Testis (tissue), 5 donors: ENCODE data around the gene ZNF248. TPM values are rescaled to one million over a fixed set of nuclear protein-coding genes. Genes with fewer than 3 reads are reported as not detected.

Experiments used
- DNase-seq: peaks from one replicate; pipeline ENCODE4 v3.0.0-alpha.2; 2019
- H3K27ac ChIP-seq, 2 donors: fragments of 200-600 bp; sonication (generic); one replicate each; pipeline ENCODE4 v1.5.1; 2019
- H3K27me3 ChIP-seq: fragments of 200-600 bp; sonication (generic); one replicate; pipeline ENCODE4 v1.5.1; 2019
- H3K36me3 ChIP-seq: fragments of 200-600 bp; sonication (generic); one replicate; pipeline ENCODE4 v1.5.1; 2017; ENCODE audit warnings: low read depth; ENCODE audit errors: missing control alignments
- H3K4me1 ChIP-seq: fragments of 200-600 bp; sonication (generic); one replicate; pipeline ENCODE4 v1.5.1; 2019
- H3K4me3 ChIP-seq, 2 donors: fragments of 200-600 bp; sonication (generic); one replicate each; pipeline ENCODE4 v1.5.1; 2017 to 2019
- H3K9me3 ChIP-seq: fragments of 200-600 bp; sonication (generic); one replicate; pipeline ENCODE4 v1.5.1; 2017
- CTCF ChIP-seq, 3 experiments: fragments of 450-650 bp in 2 of 3; fragments of 200-600 bp in 1 of 3; sonication (generic) in 1 of 3; IDR thresholded peaks; one replicate each; pipeline ENCODE4 v1.5.1; 2016 to 2019; ENCODE audit warnings: antibody characterized with exemption in 3 of 3, mild to moderate bottlenecking in 2 of 3, moderate library complexity in 1 of 3
- POLR2A ChIP-seq: fragments of 450-650 bp; IDR thresholded peaks from one replicate; pipeline ENCODE4 v1.6.1; 2017; ENCODE audit warnings: antibody characterized with exemption, mild to moderate bottlenecking, moderate library complexity
- WGBS, 2 donors: methylation state at CpG; one replicate each; pipeline ENCODE4 v1.1.5; 2018; 5-methylcytosine and 5-hydroxymethylcytosine counted together
- intact Hi-C: fragments of 100-400 bp; cut with DNase I; formaldehyde crosslinking; loops from one replicate; pipeline ENCODE4 v1.15.1; 2023; ENCODE audit warnings: low total_unique reads
- long read RNA-seq, 2 donors: transcript quantifications; one replicate each; lab custom pipeline, GENCODE V29; 2026
- polyA plus RNA-seq: library from polyadenylated mRNA; stranded (reverse); fragments of 350-450 nt; fragmentation: Illumina TruSeq; extraction: RNeasy Lipid Tissue Mini Kit (QIAGEN cat#74804); gene quantifications from one replicate; pipeline ENCODE4 v1.2.3, GENCODE V29; 2014; ENCODE audit warnings: low read depth, low replicate concordance; ENCODE audit not compliant: insufficient read depth
- total RNA-seq, 2 donors: library from RNA; depleted of rRNA; stranded (reverse); fragments of >200 nt; gene quantifications; one replicate each; pipeline ENCODE4 v1.2.3, GENCODE V29; 2016

ZNF248 gene
- total RNA-seq (10 to 100 TPM; 24.2 to 25.2 TPM), polyA plus RNA-seq (13.5 TPM)
- long read RNA-seq, donor 1, full-length matches to known transcripts: 7 of 7 reads
- long read RNA-seq, donor 1, partial matches to known transcripts: 0 of 7 reads
- long read RNA-seq, donor 1, other reads (novel, unspliced or antisense): 0 of 7 reads
- long read RNA-seq, donor 2, full-length matches to known transcripts: 3 of 3 reads
- long read RNA-seq, donor 2, partial matches to known transcripts: 0 of 3 reads
- long read RNA-seq, donor 2, other reads (novel, unspliced or antisense): 0 of 3 reads

GRCh38 chr10:37857287-37858211 is at the start of gene ZNF248:
Gene ZNF248 (minus strand): TSS chr10:37857610. CDS start chr10:37856310, 1,300 bp downstream.
- 0 to 1% methylated on average over 41 to 60 of the region's 81 CpGs for WGBS, 2 donors
- H3K27me3 ChIP-seq: no peaks in the 10 kb centered on the region
- peak; percentile 96 for DNase-seq
- H3K4me1 ChIP-seq: peaks cover 15% of the 10 kb centered on the region
- intact Hi-C loops: no loop called here
- H3K27ac ChIP-seq: peak within 1 kb of the TSS; percentile 100
- no peaks in the 10 kb centered on the region for H3K9me3 ChIP-seq
- peak within 1 kb of the TSS; percentile 88 to 97 for H3K4me3 ChIP-seq
- TF ChIP-seq POLR2A (peak; percentile 83), CTCF (IDR thresholded peaks at IDR 0.05) (no peak)
- H3K36me3 ChIP-seq: no peaks in the 10 kb centered on the region

GRCh38 chr10:37906382-37906781 is 49.0 kb upstream of the ZNF248 start:
- Histone ChIP-seq H3K36me3 (no peaks in the 10 kb centered on the region), H3K4me1 (no peaks in the 10 kb centered on the region), H3K27me3 (no peaks in the 10 kb centered on the region), H3K4me3 (no peak overlapping the region), H3K27ac (no peak overlapping the region), H3K9me3 (no peaks in the 10 kb centered on the region)
- no peak for TF ChIP-seq POLR2A
- intact Hi-C loops: no loop called here
- WGBS, 2 donors: 48 to 50% methylated on average over 2 of the region's 2 CpGs
- DNase-seq: no peak

- H3K27me3 ChIP-seq: no peaks in the 10 kb centered on the region
- H3K4me3 ChIP-seq: no peak overlapping the region
- H3K9me3 ChIP-seq: no peaks in the 10 kb centered on the region
- TF ChIP-seq POLR2A (no peak), CTCF (IDR thresholded peaks at IDR 0.05) (no peak)
- H3K36me3 ChIP-seq: no peaks in the 10 kb centered on the region
- intact Hi-C loops: no loop called here
- DNase-seq: no peak
- no peak overlapping the region for H3K27ac ChIP-seq
- H3K4me1 ChIP-seq: no peaks in the 10 kb centered on the region
These were observed 39.0 kb upstream of the ZNF248 start for GRCh38 chr10:37896436-37896835.

- H3K9me3 ChIP-seq: no peaks in the 10 kb centered on the region
These were observed 38.3 kb upstream of the ZNF248 start for GRCh38 chr10:37895674-37896073.

More at GRCh38 chr10:37895674-37896073, 38.3 kb upstream of the ZNF248 start:
- Histone ChIP-seq H3K4me3 (no peak overlapping the region), H3K27me3 (no peaks in the 10 kb centered on the region), H3K36me3 (no peaks in the 10 kb centered on the region), H3K27ac (no peak overlapping the region), H3K4me1 (no peaks in the 10 kb centered on the region)
- WGBS, 2 donors: 71 to 72% methylated on average over 3 of the region's 3 CpGs
- no peak for DNase-seq
- intact Hi-C loops: no loop called here
- no peak for TF ChIP-seq POLR2A
- TF ChIP-seq CTCF (IDR thresholded peaks at IDR 0.05): no peak
